GM21619 (cell line): ENCODE measurements around the gene PCDH17.

Source experiments
- ATAC-seq: cut with Tn5 transposase; IDR thresholded peaks from one replicate; pipeline ENCODE4 v1.9.1; 2021; ENCODE audit not compliant: unreplicated experiment

PCDH17 gene

GRCh38 chr13:57734306-57734705 is 102.8 kb downstream of the PCDH17 start:
- ATAC-seq: no peak

- no peak for ATAC-seq
Measured at GRCh38 chr13:57739089-57739488, 107.5 kb downstream of the PCDH17 start.

GRCh38 chr13:57739543-57740190 is 108.1 kb downstream of the PCDH17 start:
- ATAC-seq: no peak

- ATAC-seq: no peak
Measured at GRCh38 chr13:57740719-57741118, 109.2 kb downstream of the PCDH17 start.

- no peak for ATAC-seq
Measured at GRCh38 chr13:57748096-57748495, 116.6 kb downstream of the PCDH17 start.

GRCh38 chr13:57760951-57761350 is 129.4 kb downstream of the PCDH17 start:
- ATAC-seq: no peak

GRCh38 chr13:57763689-57764088 is 132.1 kb downstream of the PCDH17 start:
- ATAC-seq: no peak
